ENCODE measurements around the gene KDM5C.

GRCh38 chrX:53266914-53267313 lies 41.9 kb upstream of the KDM5C start:
- TF ChIP-seq EP300 (IDR thresholded peaks at IDR 0.05) (no peak), CTCF (IDR thresholded peaks at IDR 0.05) (no peak), POLR2A (IDR thresholded peaks at IDR 0.05) (no peak)
